Brain microvascular endothelial cell (primary cell): ENCODE results near the gene ZNF485.

ENCODE experiments used
- DNase-seq: peaks from one replicate; pipeline ENCODE4 v3.0.0-alpha.2; 2020
- H3K27ac ChIP-seq: fragments of 250-450 bp; sonication (Bioruptor Pico); 2 replicates; pipeline ENCODE4 v1.5.1; 2020; ENCODE audit warnings: mild to moderate bottlenecking, moderate library complexity
- H3K27me3 ChIP-seq: fragments of 250-450 bp; sonication (Bioruptor Pico); replicated peaks from 2 replicates; pipeline ENCODE4 v1.5.1; 2020; ENCODE audit warnings: mild to moderate bottlenecking
- H3K36me3 ChIP-seq: fragments of 250-450 bp; sonication (Bioruptor Pico); replicated peaks from 2 replicates; pipeline ENCODE4 v1.5.1; 2020; ENCODE audit warnings: mild to moderate bottlenecking
- H3K4me3 ChIP-seq: 2 replicates; pipeline ENCODE4 v1.5.1; 2011; ENCODE audit warnings: low read depth, mild to moderate bottlenecking, control low read depth, low read length, moderate library complexity
- in situ Hi-C: cut with HindIII; loops from 2 replicates; pipeline ENCODE4 v1.10.0; 2017; ENCODE audit warnings: low sequenced_read_pairs, low pct_ligation_motif_present
- TF ChIP-seq, protein P1 (sequence below): IDR thresholded peaks from 2 replicates; pipeline ENCODE4 v1.5.1; 2011; ENCODE audit warnings: low read depth, mild to moderate bottlenecking, moderate library complexity, low read length, control low read depth, inconsistent platforms; ENCODE audit errors: missing control alignments

Gene ZNF485

DNA sequence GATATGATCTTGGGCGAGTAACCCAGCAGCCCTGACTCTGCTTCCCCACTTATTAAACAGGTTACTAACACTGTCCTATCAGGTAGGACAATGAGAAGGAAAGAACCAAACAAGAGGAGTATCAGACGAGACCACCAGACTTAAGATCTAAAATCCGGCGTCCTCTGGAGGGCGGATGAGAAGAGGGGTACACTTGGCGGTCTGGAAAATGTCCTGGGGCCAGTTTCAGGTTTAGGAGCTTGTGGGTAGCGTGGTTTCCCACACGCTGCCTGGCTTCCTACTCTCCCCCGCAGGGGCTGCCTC, 41.8 kb downstream of the ZNF485 start:
- DNase-seq: no peak
- peak overlapping the region; percentile 72 for H3K4me3 ChIP-seq
- in situ Hi-C loops: no loop called here
- H3K27ac ChIP-seq: no peak overlapping the region
- TF ChIP-seq, protein P1, sequence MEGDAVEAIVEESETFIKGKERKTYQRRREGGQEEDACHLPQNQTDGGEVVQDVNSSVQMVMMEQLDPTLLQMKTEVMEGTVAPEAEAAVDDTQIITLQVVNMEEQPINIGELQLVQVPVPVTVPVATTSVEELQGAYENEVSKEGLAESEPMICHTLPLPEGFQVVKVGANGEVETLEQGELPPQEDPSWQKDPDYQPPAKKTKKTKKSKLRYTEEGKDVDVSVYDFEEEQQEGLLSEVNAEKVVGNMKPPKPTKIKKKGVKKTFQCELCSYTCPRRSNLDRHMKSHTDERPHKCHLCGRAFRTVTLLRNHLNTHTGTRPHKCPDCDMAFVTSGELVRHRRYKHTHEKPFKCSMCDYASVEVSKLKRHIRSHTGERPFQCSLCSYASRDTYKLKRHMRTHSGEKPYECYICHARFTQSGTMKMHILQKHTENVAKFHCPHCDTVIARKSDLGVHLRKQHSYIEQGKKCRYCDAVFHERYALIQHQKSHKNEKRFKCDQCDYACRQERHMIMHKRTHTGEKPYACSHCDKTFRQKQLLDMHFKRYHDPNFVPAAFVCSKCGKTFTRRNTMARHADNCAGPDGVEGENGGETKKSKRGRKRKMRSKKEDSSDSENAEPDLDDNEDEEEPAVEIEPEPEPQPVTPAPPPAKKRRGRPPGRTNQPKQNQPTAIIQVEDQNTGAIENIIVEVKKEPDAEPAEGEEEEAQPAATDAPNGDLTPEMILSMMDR: no peak
- no peaks in the 10 kb centered on the region for H3K27me3 ChIP-seq
- H3K36me3 ChIP-seq: peaks cover 25% of the 10 kb centered on the region

DNA sequence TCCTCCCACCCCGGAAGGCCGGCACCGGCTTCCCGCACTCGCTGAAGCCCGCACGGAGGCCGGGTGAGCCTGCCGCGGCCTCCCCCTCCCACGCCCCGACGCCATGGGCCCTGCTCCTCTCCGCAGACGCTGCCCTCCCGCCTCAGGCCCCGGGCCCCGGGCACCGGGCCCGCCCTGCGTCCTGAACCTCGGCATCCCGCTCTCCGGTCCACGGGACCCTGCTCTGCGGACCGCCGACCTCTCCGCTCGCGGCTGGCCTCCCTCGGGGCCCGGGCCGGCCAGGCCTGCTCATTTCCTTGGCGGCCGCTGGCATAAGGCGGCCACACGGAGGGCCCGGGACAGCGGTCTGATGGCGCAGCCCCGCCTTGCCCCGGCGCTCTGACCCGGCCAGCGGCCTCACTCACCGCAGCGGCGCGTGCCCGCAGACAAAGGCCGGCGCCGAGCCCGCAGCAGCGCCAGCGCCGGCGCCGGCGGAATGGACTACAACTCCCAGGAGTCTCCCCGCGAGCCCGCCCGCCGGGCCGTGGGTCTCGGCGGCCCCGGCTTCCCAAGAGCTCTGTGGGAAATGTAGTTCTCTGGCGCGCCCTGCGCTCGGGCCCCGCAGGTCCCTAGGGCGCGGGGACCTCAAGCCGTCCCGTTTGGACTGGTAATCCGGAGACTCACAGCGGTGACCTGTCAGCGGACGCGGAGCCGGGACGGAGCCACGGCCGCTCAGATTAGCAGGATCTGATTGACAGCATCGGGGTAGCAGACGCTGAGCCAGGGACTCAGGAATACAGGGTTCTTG, 42.4 kb downstream of the ZNF485 start, which contains the start of gene ZNF32:
Gene ZNF32, minus strand, starts transcription at position 484 of the 787 bp plus-strand sequence. CDS start 2,748 bp downstream, outside the sequence.
- in situ Hi-C loops: no loop called here
- peak within 1 kb of the TSS; percentile 73 for H3K27ac ChIP-seq
- H3K4me3 ChIP-seq: peak within 1 kb of the TSS; percentile 72
- H3K27me3 ChIP-seq: no peaks in the 10 kb centered on the region
- TF ChIP-seq, protein P1: no peak
- peaks cover 22% of the 10 kb centered on the region for H3K36me3 ChIP-seq
- DNase-seq: peak; percentile 67

DNA sequence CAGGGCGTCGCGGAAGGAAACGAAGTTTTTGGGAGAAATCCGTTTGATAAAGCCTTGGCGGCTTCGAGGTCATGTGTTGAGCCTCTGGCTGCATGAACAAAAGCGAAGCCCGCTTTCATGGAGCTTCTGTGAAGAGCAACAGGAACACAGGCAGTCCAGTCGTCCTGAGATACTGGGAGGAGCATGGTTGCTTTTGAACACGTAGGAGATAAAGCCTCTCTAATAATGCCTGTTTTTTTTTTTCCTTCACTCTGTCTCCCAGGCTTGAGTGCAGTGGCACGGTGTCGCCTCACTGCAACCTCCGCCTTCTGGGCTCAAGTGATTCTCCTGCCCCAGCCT, 42.9 kb downstream of the ZNF485 start:
- TF ChIP-seq, protein P1: no peak
- peak overlapping the region; percentile 73 for H3K27ac ChIP-seq
- peak overlapping the region; percentile 72 for H3K4me3 ChIP-seq
- in situ Hi-C loops: no loop called here
- peaks cover 16% of the 10 kb centered on the region for H3K36me3 ChIP-seq
- no peak for DNase-seq
- H3K27me3 ChIP-seq: no peaks in the 10 kb centered on the region

DNA sequence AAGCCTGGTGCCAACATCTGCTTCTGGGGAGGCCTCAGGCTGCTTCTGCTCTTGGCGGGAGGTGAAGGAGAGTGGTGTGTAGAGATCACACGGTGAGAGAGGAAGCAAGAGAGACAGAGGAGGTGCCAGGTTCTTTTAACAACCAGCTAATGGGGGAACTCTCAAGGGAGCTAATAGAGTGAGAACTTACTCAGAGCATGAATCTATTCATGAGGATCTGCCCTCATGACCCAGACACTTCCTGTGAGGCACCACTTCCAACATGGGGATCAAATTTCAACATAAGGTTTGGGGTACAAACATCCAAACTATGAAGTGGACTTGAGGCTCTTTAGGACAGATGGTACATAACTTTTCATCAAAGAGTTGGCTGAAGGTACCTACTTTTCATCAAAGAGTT, 47.5 kb downstream of the ZNF485 start:
- TF ChIP-seq, protein P1: no peak
- no peaks in the 10 kb centered on the region for H3K27me3 ChIP-seq
- no peak overlapping the region for H3K4me3 ChIP-seq
- peak; percentile 11 for DNase-seq
- in situ Hi-C loops: loop anchor here (25.0 kb wide), 1 partner anchor 1209 kb away; no protein-coding TSS in a partner anchor
- H3K27ac ChIP-seq: no peak overlapping the region
- H3K36me3 ChIP-seq: no peaks in the 10 kb centered on the region

DNA sequence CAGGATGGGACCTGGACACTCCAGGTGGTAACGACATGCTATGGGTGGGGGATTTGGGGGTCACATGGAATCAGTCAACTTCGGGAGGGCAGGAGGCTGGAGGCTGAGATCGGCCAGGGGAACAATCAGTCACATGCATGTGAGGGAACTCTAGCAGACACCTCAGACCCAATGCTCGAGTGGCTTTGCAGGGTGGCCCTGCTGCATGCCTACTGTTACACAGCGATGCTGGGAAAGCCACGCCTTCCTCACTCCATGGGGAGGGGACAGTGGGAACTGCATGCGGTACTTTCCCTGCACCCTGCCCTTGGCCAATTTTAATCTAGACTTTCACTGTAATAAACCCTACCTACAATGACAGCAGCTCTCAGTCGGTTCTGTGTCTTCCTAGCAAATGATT, 49.1 kb downstream of the ZNF485 start:
- H3K4me3 ChIP-seq: no peak overlapping the region
- H3K27ac ChIP-seq: no peak overlapping the region
- in situ Hi-C loops: loop anchor here (25.0 kb wide), 1 partner anchor 1207 kb away; no protein-coding TSS in a partner anchor
- no peak for DNase-seq
- TF ChIP-seq, protein P1: no peak
- no peaks in the 10 kb centered on the region for H3K27me3 ChIP-seq
- H3K36me3 ChIP-seq: no peaks in the 10 kb centered on the region
